HepG2 (cell line): ENCODE data around the gene PIBF1. TPM values are rescaled to one million over a fixed set of nuclear protein-coding genes. Genes with fewer than 3 reads are reported as not detected.
A peak's percentile ranks its signal among the peaks of the same experiment; 100 is the strongest.

ENCODE experiments used
- AFF4 ChIP-seq: sonication (generic); formaldehyde crosslinking; IDR thresholded peaks from 2 replicates; pipeline ENCODE4 v1.4.0; 2020; ENCODE audit warnings: missing genetic modification reagents
- ARID5B ChIP-seq: IDR thresholded peaks from 2 replicates; pipeline ENCODE4 v1.4.0; 2020; ENCODE audit warnings: mild to moderate bottlenecking, missing genetic modification reagents
- KDM2A ChIP-seq: sonication (generic); formaldehyde crosslinking; IDR thresholded peaks from 2 replicates; pipeline ENCODE4 v1.4.0; 2020; ENCODE audit warnings: low read depth, missing genetic modification reagents, borderline replicate concordance
- MEF2D ChIP-seq: sonication (generic); formaldehyde crosslinking; IDR thresholded peaks from 2 replicates; pipeline ENCODE4 v1.5.1; 2020; ENCODE audit warnings: mild to moderate bottlenecking, missing genetic modification reagents
- SAP130 ChIP-seq: IDR thresholded peaks from 2 replicates; pipeline ENCODE4 v1.6.1; 2016; ENCODE audit warnings: low read depth
- TBX2 ChIP-seq: sonication (generic); formaldehyde crosslinking; IDR thresholded peaks from 2 replicates; pipeline ENCODE4 v1.5.0; 2020; ENCODE audit warnings: missing genetic modification reagents, mild to moderate bottlenecking, borderline replicate concordance
- ZKSCAN8 ChIP-seq: IDR thresholded peaks from 2 replicates; pipeline ENCODE4 v1.6.1; 2016; ENCODE audit warnings: borderline replicate concordance, missing genetic modification reagents, missing compliant biosample characterization
- ZNF280D ChIP-seq: sonication (generic); formaldehyde crosslinking; IDR thresholded peaks from 2 replicates; pipeline ENCODE4 v1.5.1; 2020; ENCODE audit warnings: mild to moderate bottlenecking, missing genetic modification reagents
- ZNF331 ChIP-seq: sonication (generic); formaldehyde crosslinking; IDR thresholded peaks from 2 replicates; pipeline ENCODE4 v1.4.0; 2020; ENCODE audit warnings: missing genetic modification reagents
- ZNF383 ChIP-seq: sonication (generic); formaldehyde crosslinking; IDR thresholded peaks from 2 replicates; pipeline ENCODE4 v1.4.0; 2020; ENCODE audit warnings: missing genetic modification reagents, mild to moderate bottlenecking, borderline replicate concordance
- polyA plus RNA-seq, 8 experiments: library from polyadenylated mRNA; depleted of rRNA in 3 of 8; stranded (reverse) in 7 of 8; unstranded in 1 of 8; fragments of >200 nt; fragmentation: Illumina TruSeq in 4 of 8; extraction: Trizol in 4 of 8; gene quantifications; 2 replicates each; pipeline versions ENCODE4 v1.2.1 to v1.2.3, GENCODE V29; 2011 to 2016; ENCODE audit warnings: low read depth in 4 of 8, missing spikeins in 1 of 8, mixed read lengths in 1 of 8; ENCODE audit not compliant: insufficient read depth in 1 of 8
- total RNA-seq, 5 experiments: library from RNA; depleted of rRNA; stranded (reverse); fragments of >200 nt; fragmentation: Illumina TruSeq; extraction: Trizol; gene quantifications; 2 replicates each; pipeline ENCODE4 v1.2.3, GENCODE V29; 2016; ENCODE audit warnings: low read depth in 1 of 5
- TF ChIP-seq, protein P1 (sequence below): sonication (generic); formaldehyde crosslinking; IDR thresholded peaks from 2 replicates; pipeline ENCODE4 v1.5.0; 2020; ENCODE audit warnings: missing genetic modification reagents
- TF ChIP-seq, protein P2 (sequence below): IDR thresholded peaks from 2 replicates; pipeline ENCODE4 v1.6.1; 2016; ENCODE audit warnings: low read depth, control low read depth

The PIBF1 gene
- total and polyA plus RNA-seq, 2 of the 13 experiments (the other 11 are each of a cell fraction or from before 2014, with no cell fraction given): 4.2 to 15.8 TPM

DNA sequence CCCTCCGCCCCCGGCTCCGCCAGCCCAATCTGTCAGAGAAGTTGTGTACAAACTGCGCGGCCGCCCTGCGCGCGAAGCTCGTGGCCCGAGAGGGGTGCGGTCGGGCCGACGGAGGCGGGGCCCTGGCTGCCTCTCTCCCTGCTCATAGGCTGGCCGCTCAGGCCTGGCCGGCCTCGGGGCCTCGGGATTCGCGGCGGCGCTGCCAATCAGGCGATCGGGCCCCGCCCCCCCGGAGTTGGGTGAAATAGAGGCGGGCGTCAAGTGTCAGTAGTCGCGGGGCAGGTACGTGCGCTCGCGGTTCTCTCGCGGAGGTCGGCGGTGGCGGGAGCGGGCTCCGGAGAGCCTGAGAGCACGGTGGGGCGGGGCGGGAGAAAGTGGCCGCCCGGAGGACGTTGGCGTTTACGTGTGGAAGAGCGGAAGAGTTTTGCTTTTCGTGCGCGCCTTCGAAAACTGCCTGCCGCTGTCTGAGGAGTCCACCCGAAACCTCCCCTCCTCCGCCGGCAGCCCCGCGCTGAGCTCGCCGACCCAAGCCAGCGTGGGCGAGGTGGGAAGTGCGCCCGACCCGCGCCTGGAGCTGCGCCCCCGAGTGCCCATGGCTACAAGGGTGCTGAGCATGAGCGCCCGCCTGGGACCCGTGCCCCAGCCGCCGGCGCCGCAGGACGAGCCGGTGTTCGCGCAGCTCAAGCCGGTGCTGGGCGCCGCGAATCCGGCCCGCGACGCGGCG lies 277.0 kb downstream of the PIBF1 start, which contains the start of gene KLF5 (continued):
- TF ChIP-seq ZNF280D (0 out of 2 replicates have a peak, but pooled peaks have one; percentile 45), AFF4 (no peak), SAP130 (peak; percentile 89), KDM2A (peak; percentile 83), ZNF383 (no peak), ZNF331 (CRISPR knock-in tag) (0 out of 2 replicates have a peak, but pooled peaks have one; percentile 39), ARID5B (CRISPR knock-in tag) (peak; percentile 38; the same call in 1 of the 2 replicates), TBX2 (peak; percentile 51; the same call in 1 of the 2 replicates), MEF2D (CRISPR knock-in tag) (no peak), ZKSCAN8 (CRISPR knock-in tag) (no peak)
- TF ChIP-seq, protein P1, sequence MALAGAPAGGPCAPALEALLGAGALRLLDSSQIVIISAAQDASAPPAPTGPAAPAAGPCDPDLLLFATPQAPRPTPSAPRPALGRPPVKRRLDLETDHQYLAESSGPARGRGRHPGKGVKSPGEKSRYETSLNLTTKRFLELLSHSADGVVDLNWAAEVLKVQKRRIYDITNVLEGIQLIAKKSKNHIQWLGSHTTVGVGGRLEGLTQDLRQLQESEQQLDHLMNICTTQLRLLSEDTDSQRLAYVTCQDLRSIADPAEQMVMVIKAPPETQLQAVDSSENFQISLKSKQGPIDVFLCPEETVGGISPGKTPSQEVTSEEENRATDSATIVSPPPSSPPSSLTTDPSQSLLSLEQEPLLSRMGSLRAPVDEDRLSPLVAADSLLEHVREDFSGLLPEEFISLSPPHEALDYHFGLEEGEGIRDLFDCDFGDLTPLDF: peak; percentile 69
- TF ChIP-seq, protein P2, sequence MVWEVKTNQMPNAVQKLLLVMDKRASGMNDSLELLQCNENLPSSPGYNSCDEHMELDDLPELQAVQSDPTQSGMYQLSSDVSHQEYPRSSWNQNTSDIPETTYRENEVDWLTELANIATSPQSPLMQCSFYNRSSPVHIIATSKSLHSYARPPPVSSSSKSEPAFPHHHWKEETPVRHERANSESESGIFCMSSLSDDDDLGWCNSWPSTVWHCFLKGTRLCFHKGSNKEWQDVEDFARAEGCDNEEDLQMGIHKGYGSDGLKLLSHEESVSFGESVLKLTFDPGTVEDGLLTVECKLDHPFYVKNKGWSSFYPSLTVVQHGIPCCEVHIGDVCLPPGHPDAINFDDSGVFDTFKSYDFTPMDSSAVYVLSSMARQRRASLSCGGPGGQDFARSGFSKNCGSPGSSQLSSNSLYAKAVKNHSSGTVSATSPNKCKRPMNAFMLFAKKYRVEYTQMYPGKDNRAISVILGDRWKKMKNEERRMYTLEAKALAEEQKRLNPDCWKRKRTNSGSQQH (CRISPR knock-in tag): 0 out of 2 replicates have a peak, but pooled peaks have one; percentile 21
